Measurements from ENCODE around the gene ELANE.

The ELANE gene

GRCh38 chr19:902093-902370 lies 49.9 kb downstream of the ELANE start:
- Histone ChIP-seq H3K4me3 (no peak overlapping the region), H3K27ac (no peak overlapping the region), H3K4me1 (peaks cover 0 to 7% (median 0%) of the 10 kb centered on the region in 4 donors), H3K9me3 (no peaks in the 10 kb centered on the region), H3K27me3 (no peaks in the 10 kb centered on the region), H3K36me3 (peaks cover 0 to 42% (median 33%) of the 10 kb centered on the region in 3 donors)
- TF ChIP-seq, protein P1, sequence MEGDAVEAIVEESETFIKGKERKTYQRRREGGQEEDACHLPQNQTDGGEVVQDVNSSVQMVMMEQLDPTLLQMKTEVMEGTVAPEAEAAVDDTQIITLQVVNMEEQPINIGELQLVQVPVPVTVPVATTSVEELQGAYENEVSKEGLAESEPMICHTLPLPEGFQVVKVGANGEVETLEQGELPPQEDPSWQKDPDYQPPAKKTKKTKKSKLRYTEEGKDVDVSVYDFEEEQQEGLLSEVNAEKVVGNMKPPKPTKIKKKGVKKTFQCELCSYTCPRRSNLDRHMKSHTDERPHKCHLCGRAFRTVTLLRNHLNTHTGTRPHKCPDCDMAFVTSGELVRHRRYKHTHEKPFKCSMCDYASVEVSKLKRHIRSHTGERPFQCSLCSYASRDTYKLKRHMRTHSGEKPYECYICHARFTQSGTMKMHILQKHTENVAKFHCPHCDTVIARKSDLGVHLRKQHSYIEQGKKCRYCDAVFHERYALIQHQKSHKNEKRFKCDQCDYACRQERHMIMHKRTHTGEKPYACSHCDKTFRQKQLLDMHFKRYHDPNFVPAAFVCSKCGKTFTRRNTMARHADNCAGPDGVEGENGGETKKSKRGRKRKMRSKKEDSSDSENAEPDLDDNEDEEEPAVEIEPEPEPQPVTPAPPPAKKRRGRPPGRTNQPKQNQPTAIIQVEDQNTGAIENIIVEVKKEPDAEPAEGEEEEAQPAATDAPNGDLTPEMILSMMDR (IDR thresholded peaks at IDR 0.05), result no peak
- no peak for DNase-seq
- intact Hi-C loops (cut with DNase I; ENCODE audit: low total_unique reads), result no loop called here

DNA sequence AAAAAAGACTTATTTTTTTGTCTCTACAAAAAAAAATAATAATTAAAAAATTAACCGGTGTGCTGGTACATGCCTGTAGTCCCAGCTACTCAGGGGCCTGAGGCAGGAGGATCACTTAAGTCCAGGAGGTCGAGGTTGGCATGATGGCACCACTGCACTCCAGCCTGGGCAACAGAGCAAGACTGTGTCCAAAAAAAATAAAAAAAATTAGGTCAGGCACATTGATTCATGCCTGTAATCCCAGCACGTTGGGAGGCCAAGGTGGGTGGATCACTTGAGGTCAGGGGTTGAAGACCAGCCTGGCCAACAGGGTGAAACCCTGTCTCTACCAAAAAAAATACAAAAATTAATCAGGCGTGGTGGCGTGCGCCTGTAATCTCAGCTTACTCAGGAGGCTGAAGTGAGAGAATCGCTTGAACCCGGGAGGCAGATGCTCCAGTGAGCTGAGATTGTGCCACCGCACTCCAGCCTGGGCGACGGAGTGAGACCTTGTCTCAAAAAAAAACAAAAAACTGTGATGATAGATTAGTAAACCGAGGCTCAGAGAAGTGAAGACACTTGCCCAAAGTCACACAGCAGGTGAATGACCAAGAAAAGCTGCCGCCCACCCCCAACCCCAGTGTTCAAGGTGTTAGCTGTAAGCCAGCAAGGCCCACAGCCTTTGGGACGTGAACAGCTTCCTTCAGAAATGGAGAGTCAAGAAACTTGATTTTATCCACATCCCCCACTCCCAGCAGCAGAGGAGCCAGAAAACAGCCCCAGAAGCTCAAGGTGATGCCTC lies 50.5 kb downstream of the ELANE start:
- no peak overlapping the region for H3K4me3 ChIP-seq
- TF ChIP-seq, protein P1 (IDR thresholded peaks at IDR 0.05), result no peak
- intact Hi-C loops (cut with DNase I; ENCODE audit: low total_unique reads), result no loop called here
- no peak for DNase-seq
- no peak overlapping the region for H3K27ac ChIP-seq
- no peaks in the 10 kb centered on the region for H3K27me3 ChIP-seq
- peaks cover 0 to 7% (median 0%) of the 10 kb centered on the region in 4 donors for H3K4me1 ChIP-seq
- peaks cover 0 to 36% (median 27%) of the 10 kb centered on the region in 3 donors for H3K36me3 ChIP-seq
- no peaks in the 10 kb centered on the region for H3K9me3 ChIP-seq

DNA sequence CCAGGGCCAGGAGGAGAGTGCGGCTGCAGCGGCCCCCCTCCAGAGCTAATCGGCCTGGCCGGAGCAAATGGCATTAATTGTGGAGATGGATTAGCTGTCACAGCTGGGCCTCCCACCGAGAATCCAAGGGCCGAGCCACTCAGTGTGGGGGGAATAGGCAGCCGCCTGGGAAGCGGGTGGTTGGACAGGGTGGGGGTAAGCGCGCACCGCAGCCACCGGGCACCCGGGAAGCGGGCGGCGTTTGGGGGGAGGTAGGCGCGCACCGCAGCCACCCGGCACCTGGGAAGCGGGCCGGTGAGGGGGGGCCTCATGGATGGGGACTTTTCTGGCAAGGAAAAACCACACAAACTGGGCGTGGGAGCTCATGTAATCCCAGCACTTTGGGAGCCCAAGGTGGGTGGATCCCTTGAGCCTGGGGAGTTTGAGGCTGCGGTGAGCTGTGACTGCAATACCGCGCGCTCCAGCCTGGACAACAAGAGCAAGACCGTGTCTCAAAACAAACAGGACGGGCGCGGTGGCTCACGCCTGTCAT lies 51.2 kb downstream of the ELANE start:
- TF ChIP-seq, protein P1 (IDR thresholded peaks at IDR 0.05), result no peak
- H3K4me3 ChIP-seq, result no peak overlapping the region
- H3K27ac ChIP-seq, result no peak overlapping the region
- no peaks in the 10 kb centered on the region for H3K9me3 ChIP-seq
- H3K4me1 ChIP-seq, result peaks cover 0 to 7% (median 0%) of the 10 kb centered on the region in 4 donors
- H3K27me3 ChIP-seq, result no peaks in the 10 kb centered on the region
- H3K36me3 ChIP-seq, result peaks cover 0 to 33% (median 27%) of the 10 kb centered on the region in 3 donors
- no peak for DNase-seq
- intact Hi-C loops (cut with DNase I; ENCODE audit: low total_unique reads), result no loop called here

DNA sequence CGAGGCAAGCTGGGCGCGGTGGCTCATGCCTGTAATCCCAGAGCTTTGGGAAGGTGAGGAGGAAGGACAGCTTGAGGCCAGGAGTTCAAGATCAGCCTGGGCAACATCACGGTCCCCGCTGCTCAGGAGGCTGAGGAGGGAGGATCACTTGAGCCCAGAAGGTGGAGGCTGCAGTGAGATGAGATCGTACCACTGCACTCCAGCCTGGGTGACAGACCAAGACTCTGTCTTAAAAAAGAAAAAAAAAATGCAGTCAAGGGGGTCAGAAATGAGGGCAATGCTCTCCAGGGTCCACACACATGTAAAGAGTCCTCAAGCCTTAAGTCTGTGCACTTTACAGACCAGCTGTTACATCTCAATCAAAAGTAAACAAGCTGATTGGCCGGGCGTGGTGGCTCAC lies 52.4 kb downstream of the ELANE start:
- TF ChIP-seq, protein P1 (IDR thresholded peaks at IDR 0.05), result no peak
- Histone ChIP-seq H3K27ac (no peak overlapping the region), H3K4me1 (peaks cover 0 to 9% (median 4%) of the 10 kb centered on the region in 4 donors), H3K27me3 (no peaks in the 10 kb centered on the region), H3K9me3 (no peaks in the 10 kb centered on the region), H3K4me3 (no peak overlapping the region), H3K36me3 (peaks cover 0 to 21% (median 15%) of the 10 kb centered on the region in 3 donors)
- intact Hi-C loops (cut with DNase I; ENCODE audit: low total_unique reads), result no loop called here
- no peak for DNase-seq

All from tibial artery (tissue), 4 donors.